ENCODE measurements around the gene GPR15LG.

DNA sequence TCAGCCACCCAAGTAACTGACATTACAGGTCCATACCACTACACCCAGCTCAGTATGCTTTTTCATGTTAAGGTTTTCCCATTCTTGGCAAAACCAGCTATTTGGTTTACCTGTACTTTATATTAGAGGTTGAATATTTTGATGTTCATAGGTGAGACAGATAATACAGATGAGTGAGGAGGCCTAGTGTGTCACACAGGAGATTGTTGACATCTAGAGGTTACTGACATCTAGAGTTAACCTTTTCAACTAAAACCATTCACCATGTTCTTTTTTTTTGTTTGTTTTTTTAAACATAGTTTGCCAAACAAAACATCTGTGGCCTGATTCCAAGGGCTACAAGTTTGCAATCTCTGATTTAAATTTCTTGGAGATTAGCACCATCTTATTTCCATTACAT, 26.3 kb upstream of the GPR15LG start:
- TF ChIP-seq, protein P1, sequence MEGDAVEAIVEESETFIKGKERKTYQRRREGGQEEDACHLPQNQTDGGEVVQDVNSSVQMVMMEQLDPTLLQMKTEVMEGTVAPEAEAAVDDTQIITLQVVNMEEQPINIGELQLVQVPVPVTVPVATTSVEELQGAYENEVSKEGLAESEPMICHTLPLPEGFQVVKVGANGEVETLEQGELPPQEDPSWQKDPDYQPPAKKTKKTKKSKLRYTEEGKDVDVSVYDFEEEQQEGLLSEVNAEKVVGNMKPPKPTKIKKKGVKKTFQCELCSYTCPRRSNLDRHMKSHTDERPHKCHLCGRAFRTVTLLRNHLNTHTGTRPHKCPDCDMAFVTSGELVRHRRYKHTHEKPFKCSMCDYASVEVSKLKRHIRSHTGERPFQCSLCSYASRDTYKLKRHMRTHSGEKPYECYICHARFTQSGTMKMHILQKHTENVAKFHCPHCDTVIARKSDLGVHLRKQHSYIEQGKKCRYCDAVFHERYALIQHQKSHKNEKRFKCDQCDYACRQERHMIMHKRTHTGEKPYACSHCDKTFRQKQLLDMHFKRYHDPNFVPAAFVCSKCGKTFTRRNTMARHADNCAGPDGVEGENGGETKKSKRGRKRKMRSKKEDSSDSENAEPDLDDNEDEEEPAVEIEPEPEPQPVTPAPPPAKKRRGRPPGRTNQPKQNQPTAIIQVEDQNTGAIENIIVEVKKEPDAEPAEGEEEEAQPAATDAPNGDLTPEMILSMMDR (IDR thresholded peaks at IDR 0.05; ENCODE audit: extremely low read depth in 1 of 2, insufficient read depth in 1 of 2, low read depth in 1 of 2, low read length in 2 of 2), result no peak
- no peak for TF ChIP-seq POLR2A (IDR thresholded peaks at IDR 0.05; ENCODE audit: low read depth, low read length)
- TF ChIP-seq, protein P2, sequence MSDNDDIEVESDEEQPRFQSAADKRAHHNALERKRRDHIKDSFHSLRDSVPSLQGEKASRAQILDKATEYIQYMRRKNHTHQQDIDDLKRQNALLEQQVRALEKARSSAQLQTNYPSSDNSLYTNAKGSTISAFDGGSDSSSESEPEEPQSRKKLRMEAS (IDR thresholded peaks at IDR 0.05; ENCODE audit: insufficient read depth, insufficient read length), result no peak

Measured in endothelial cell of umbilical vein (primary cell).